H9 (cell line): Measurements from ENCODE around the gene TIAM1. TPM values are rescaled to one million over a fixed set of nuclear protein-coding genes. Genes with fewer than 3 reads are reported as not detected.

ENCODE experiments used
- DNase-seq: peaks from one replicate; pipeline ENCODE4 v3.0.0-alpha.2; 2017
- H2AFZ ChIP-seq: one replicate; pipeline ENCODE4 v1.6.1; 2013; ENCODE audit warnings: mild to moderate bottlenecking, low read length, control low read depth, moderate library complexity
- H2AK5ac ChIP-seq: 2 replicates; pipeline ENCODE4 v1.6.1; 2013; ENCODE audit warnings: low read length, control low read depth, mixed read lengths; ENCODE audit not compliant: insufficient read length
- H2BK120ac ChIP-seq: one replicate; pipeline ENCODE4 v1.6.1; 2013; ENCODE audit warnings: low read depth, mild to moderate bottlenecking, low read length, control low read depth, inconsistent platforms; ENCODE audit not compliant: poor library complexity, severe bottlenecking
- H2BK12ac ChIP-seq: 2 replicates; pipeline ENCODE4 v1.6.1; 2013; ENCODE audit warnings: low read length, control low read depth, mixed read lengths, low read depth; ENCODE audit not compliant: insufficient read length
- H2BK15ac ChIP-seq: 2 replicates; pipeline ENCODE4 v1.6.1; 2013; ENCODE audit warnings: low read depth, low read length, control low read depth
- H2BK20ac ChIP-seq: one replicate; pipeline ENCODE4 v1.6.1; 2013; ENCODE audit warnings: low read depth, mild to moderate bottlenecking, low read length, control low read depth, inconsistent platforms; ENCODE audit not compliant: poor library complexity, severe bottlenecking
- H2BK5ac ChIP-seq: 2 replicates; pipeline ENCODE4 v1.6.1; 2013; ENCODE audit warnings: low read length, control low read depth, mixed read lengths; ENCODE audit not compliant: insufficient read length
- H3K14ac ChIP-seq: 2 replicates; pipeline ENCODE4 v1.6.1; 2013; ENCODE audit warnings: low read length, control low read depth; ENCODE audit not compliant: insufficient read depth
- H3K18ac ChIP-seq: 2 replicates; pipeline ENCODE4 v1.6.1; 2013; ENCODE audit warnings: low read depth, mild to moderate bottlenecking, mixed read lengths, low read length, control low read depth; ENCODE audit not compliant: insufficient read length
- H3K23ac ChIP-seq: 2 replicates; pipeline ENCODE4 v1.6.1; 2013; ENCODE audit warnings: low read length, control low read depth, mixed read lengths, low read depth; ENCODE audit not compliant: insufficient read length
- H3K23me2 ChIP-seq: 2 replicates; pipeline ENCODE4 v1.6.1; 2013; ENCODE audit warnings: low read depth, mild to moderate bottlenecking, mixed read lengths, low read length, control low read depth; ENCODE audit not compliant: insufficient read length, poor library complexity, severe bottlenecking
- H3K27ac ChIP-seq: 2 replicates; pipeline ENCODE4 v1.5.1; 2013; ENCODE audit warnings: low read length, control low read depth, mixed read lengths, low read depth; ENCODE audit not compliant: insufficient read length
- H3K27me3 ChIP-seq: 2 replicates; pipeline ENCODE4 v1.6.1; 2013; ENCODE audit warnings: low read length, control low read depth, inconsistent platforms; ENCODE audit not compliant: insufficient read depth
- H3K4ac ChIP-seq: 2 replicates; pipeline ENCODE4 v1.6.1; 2013; ENCODE audit warnings: low read depth, mild to moderate bottlenecking, control low read depth, inconsistent platforms, low read length, moderate library complexity
- H3K4me1 ChIP-seq: 2 replicates; pipeline ENCODE4 v1.6.1; 2013; ENCODE audit warnings: low read length, control low read depth, inconsistent platforms; ENCODE audit not compliant: insufficient read depth
- H3K4me2 ChIP-seq: 2 replicates; pipeline ENCODE4 v1.6.1; 2013; ENCODE audit warnings: low read length, control low read depth, mixed read lengths; ENCODE audit not compliant: insufficient read length, insufficient read depth
- H3K56ac ChIP-seq: 2 replicates; pipeline ENCODE4 v1.6.1; 2013; ENCODE audit warnings: low read depth, mild to moderate bottlenecking, mixed read lengths, low read length, control low read depth; ENCODE audit not compliant: insufficient read length
- H3K79me1 ChIP-seq: 2 replicates; pipeline ENCODE4 v1.6.1; 2013; ENCODE audit warnings: low read depth, mild to moderate bottlenecking, moderate library complexity, low read length, control low read depth, inconsistent platforms; ENCODE audit not compliant: insufficient read depth, poor library complexity, severe bottlenecking
- H3K79me2 ChIP-seq: 2 replicates; pipeline ENCODE4 v1.6.1; 2013; ENCODE audit warnings: low read length, control low read depth, inconsistent platforms; ENCODE audit not compliant: insufficient read depth
- H3K9ac ChIP-seq: 2 replicates; pipeline ENCODE4 v1.6.1; 2013; ENCODE audit warnings: low read length, control low read depth, mixed read lengths; ENCODE audit not compliant: insufficient read length; ENCODE audit errors: extremely low read depth
- H3K9me3 ChIP-seq: one replicate; pipeline ENCODE4 v1.6.1; 2013; ENCODE audit warnings: low read depth, low read length, inconsistent platforms; ENCODE audit not compliant: control insufficient read depth
- H3T11ph ChIP-seq: one replicate; pipeline ENCODE4 v1.6.1; 2013; ENCODE audit warnings: mild to moderate bottlenecking, low read length, control low read depth, inconsistent platforms
- H4K20me1 ChIP-seq: one replicate; pipeline ENCODE4 v1.6.1; 2013; ENCODE audit not compliant: control insufficient read depth, insufficient read length, insufficient read depth
- H4K5ac ChIP-seq: 2 replicates; pipeline ENCODE4 v1.6.1; 2013; ENCODE audit warnings: low read depth, mild to moderate bottlenecking, mixed read lengths, low read length, control low read depth; ENCODE audit not compliant: insufficient read length
- H4K8ac ChIP-seq: replicated peaks from 2 replicates; pipeline ENCODE4 v1.6.1; 2013; ENCODE audit warnings: low read length, control low read depth, mixed read lengths, low read depth; ENCODE audit not compliant: insufficient read length
- H4K91ac ChIP-seq: 2 replicates; pipeline ENCODE4 v1.6.1; 2013; ENCODE audit warnings: low read depth, mild to moderate bottlenecking, moderate library complexity, mixed read lengths, low read length, control low read depth; ENCODE audit not compliant: insufficient read length
- H3K27ac Mint-ChIP-seq, 3 experiments: 2 replicates in 2 of 3; 3 replicates in 1 of 3; pipeline ENCODE4 v1.8.0; 2020 to 2021; ENCODE audit warnings: mixed read lengths in 3 of 3, mild to moderate bottlenecking in 1 of 3, moderate library complexity in 1 of 3
- H3K27me3 Mint-ChIP-seq: 2 replicates; pipeline ENCODE4 v1.8.0; 2021; ENCODE audit warnings: low read depth, mild to moderate bottlenecking, moderate library complexity, mixed read lengths
- H3K36me3 Mint-ChIP-seq, 3 experiments: 2 replicates in 2 of 3; 3 replicates in 1 of 3; pipeline ENCODE4 v1.8.0; 2020 to 2021; ENCODE audit warnings: low read depth in 3 of 3, mixed read lengths in 3 of 3; ENCODE audit not compliant: insufficient read depth in 1 of 3
- H3K4me1 Mint-ChIP-seq, 2 experiments: 2 replicates each; pipeline ENCODE4 v1.8.0; 2020; ENCODE audit warnings: mixed read lengths in 2 of 2
- H3K4me3 Mint-ChIP-seq, 2 experiments: 2 replicates in 1 of 2; 3 replicates in 1 of 2; pipeline ENCODE4 v1.8.0; 2020 to 2021; ENCODE audit warnings: mild to moderate bottlenecking in 2 of 2, mixed read lengths in 2 of 2, moderate library complexity in 1 of 2
- H3K9me3 Mint-ChIP-seq, 2 experiments: 2 replicates in 1 of 2; 3 replicates in 1 of 2; pipeline ENCODE4 v1.8.0; 2020; ENCODE audit warnings: mild to moderate bottlenecking in 2 of 2, mixed read lengths in 2 of 2, moderate library complexity in 1 of 2
- CTCF ChIP-seq: fragments of 200-600 bp; sonication (generic); conservative IDR thresholded peaks from 3 replicates; pipeline ENCODE4 v1.8.0; 2021; ENCODE audit warnings: antibody characterized with exemption, mild to moderate bottlenecking
- WGBS: extraction: QIAGEN DNeasy Blood & Tissue Kit; methylation state at CpG from one replicate; pipeline ENCODE4 v1.1.7; 2013; ENCODE audit warnings: missing lambda C conversion rate, low lambda C conversion rate, mixed read lengths; ENCODE audit not compliant: insufficient read length; ENCODE audit errors: extremely low coverage; 5-methylcytosine and 5-hydroxymethylcytosine counted together
- total RNA-seq: library from RNA; stranded (reverse); gene quantifications from 2 replicates; pipeline ENCODE4 v1.2.1, GENCODE V29; 2021

Gene TIAM1
- total RNA-seq, 1 experiment from 2014 or later = 23.1 TPM

- Mint-ChIP-seq H3K4me3 (no peak overlapping the region), H3K9me3 (no peaks in the 10 kb centered on the region), H3K36me3 (0 out of 7 replicates have a peak, but pooled peaks cover 0 to 3% (median 0%) of the 10 kb centered on the region in 3 experiments), H3K4me1 (peaks cover 3% of the 10 kb centered on the region in 2 experiments; a peak in 2 of 4 replicates), H3K27me3 (no peaks in the 10 kb centered on the region), H3K27ac (no peak overlapping the region)
- H3K27ac ChIP-seq = no peak overlapping the region
- no peak overlapping the region for H3K4ac ChIP-seq
- H3K56ac ChIP-seq = no peak overlapping the region
- no peaks in the 10 kb centered on the region for H3K9me3 ChIP-seq
- H3K27me3 ChIP-seq = no peaks in the 10 kb centered on the region; the same call in 1 of the 2 replicates
- H3K23me2 ChIP-seq = no peaks in the 10 kb centered on the region
- no peak overlapping the region for H2BK20ac ChIP-seq
- H2AK5ac ChIP-seq = no peak overlapping the region
- H3K9ac ChIP-seq = no peak overlapping the region
- H2BK12ac ChIP-seq = no peak overlapping the region
- no peaks in the 10 kb centered on the region for H3K79me1 ChIP-seq
- H4K5ac ChIP-seq = no peak overlapping the region
- no peaks in the 10 kb centered on the region for H3K4me1 ChIP-seq
- no peak overlapping the region for H3K18ac ChIP-seq
- no peak overlapping the region for H2BK5ac ChIP-seq
- no peak overlapping the region for H2AFZ ChIP-seq
- no peak overlapping the region for H3K23ac ChIP-seq
- H3K4me2 ChIP-seq = no peak overlapping the region
- DNase-seq = no peak
- H3T11ph ChIP-seq = no peak overlapping the region
- no peak overlapping the region for H2BK120ac ChIP-seq
- no peak overlapping the region for H4K8ac ChIP-seq
- no peaks in the 10 kb centered on the region for H3K79me2 ChIP-seq
- no CpG with 5 or more reads among the region's 3 CpGs for WGBS
- TF ChIP-seq CTCF = no peak
- no peaks in the 10 kb centered on the region for H4K20me1 ChIP-seq
- H4K91ac ChIP-seq = no peak overlapping the region
- no peak overlapping the region for H3K14ac ChIP-seq
- no peak overlapping the region for H2BK15ac ChIP-seq
Measured at GRCh38 chr21:31204801-31205200, 139.3 kb downstream of the TIAM1 start.
